ENCODE results near the gene TIMP2.
"Not testable (repeated sequence)": the region's sequence is repeated elsewhere in the genome, so short reads cannot be mapped to it uniquely, and the experiment has no call there.

The TIMP2 gene

DNA sequence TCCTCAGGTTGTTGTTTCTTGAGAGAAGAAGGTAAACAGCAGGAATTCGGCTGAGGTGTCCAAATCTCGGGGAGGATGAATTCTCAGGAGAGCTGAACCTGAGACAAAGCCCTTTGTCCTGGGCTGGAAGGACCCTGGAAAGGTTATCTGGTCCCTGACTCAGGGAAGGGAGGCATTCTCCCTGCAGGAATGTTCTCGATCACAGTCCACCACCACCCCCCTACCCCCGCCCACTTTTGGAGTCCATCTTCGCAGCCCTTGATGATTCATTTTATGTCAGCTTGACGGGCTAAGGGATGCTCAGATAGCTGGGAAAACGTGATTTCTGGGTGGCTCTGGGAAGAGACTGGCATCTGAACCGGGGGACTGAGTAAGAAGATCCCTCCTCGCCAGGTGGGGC lies 20.8 kb downstream of the TIMP2 start:
- DNase-seq (ENCODE audit: low spot score), result no peak

DNA sequence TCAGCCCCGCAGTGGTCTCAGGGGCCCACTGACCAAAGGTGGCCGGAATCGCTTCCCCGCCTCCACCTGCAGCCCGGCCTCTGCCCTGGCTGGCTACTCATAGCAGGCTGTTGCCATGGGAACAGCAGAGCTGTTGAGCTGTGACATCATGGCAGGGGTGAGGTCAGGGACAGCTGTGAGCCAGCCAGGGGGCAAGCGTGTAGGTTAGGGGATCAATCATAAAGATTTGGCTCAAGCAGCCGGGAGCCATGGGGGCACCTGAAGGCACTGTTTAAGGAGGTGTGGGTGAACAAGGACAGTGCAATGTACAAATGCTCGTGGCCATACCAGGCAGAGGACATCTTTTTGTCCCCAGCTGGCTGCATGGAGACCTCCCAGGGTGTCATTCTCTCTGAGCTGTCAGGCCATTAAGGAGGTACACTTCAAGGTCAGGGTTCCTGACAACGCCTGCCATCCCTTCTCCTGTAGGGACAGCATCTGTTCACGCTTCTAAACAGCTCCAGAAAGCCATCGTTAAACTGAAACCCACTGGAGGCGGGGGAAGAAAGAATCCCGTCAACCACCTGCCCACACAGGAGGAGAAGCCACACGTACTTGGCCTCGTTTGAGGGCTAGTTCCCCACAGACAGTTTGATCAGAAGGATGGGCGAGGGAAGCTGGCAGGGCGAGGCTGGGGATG lies 21.9 kb downstream of the TIMP2 start, which contains the start of gene CEP295NL:
Gene CEP295NL (minus strand): TSS at position 101 of the 679 bp plus-strand sequence. CDS start 1,373 bp downstream, outside the sequence.
- DNase-seq (ENCODE audit: low spot score), result no peak

GRCh38 chr17:78902231-78902630 lies 23.0 kb downstream of the TIMP2 start:
- not testable (repeated sequence) for DNase-seq (ENCODE audit: low spot score)

- DNase-seq (ENCODE audit: low spot score), result no peak
These were observed 23.4 kb downstream of the TIMP2 start for GRCh38 chr17:78901806-78902205.

DNA sequence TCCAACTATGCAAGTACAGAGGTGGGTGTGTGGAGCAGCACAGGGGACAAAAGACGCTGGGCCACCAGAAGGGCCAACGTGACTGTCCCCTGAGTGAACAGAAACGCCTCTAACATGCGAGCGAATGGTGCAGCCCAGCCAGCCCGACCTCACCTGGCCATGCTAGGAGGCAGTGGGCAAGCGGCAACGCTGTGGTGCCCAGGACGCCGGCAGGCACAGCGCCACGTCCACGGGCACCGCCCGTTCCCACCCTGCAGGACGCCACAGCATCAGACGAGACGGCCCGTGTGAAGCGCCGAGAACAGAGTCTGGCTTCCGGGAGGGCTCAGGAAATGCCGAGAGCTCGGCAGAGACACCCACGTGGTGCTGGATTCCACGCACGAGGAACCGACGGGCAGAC lies 24.4 kb downstream of the TIMP2 start:
- no peak for DNase-seq (ENCODE audit: low spot score)

- DNase-seq (ENCODE audit: low spot score), result no peak
These were observed 25.6 kb downstream of the TIMP2 start for GRCh38 chr17:78899361-78900260.

- DNase-seq (ENCODE audit: low spot score), result no peak
These were observed 26.2 kb downstream of the TIMP2 start for GRCh38 chr17:78898947-78899346.

GRCh38 chr17:78898075-78898836 lies 26.9 kb downstream of the TIMP2 start:
- DNase-seq (ENCODE audit: low spot score), result no peak

GRCh38 chr17:78897664-78898047 lies 27.5 kb downstream of the TIMP2 start:
- DNase-seq (ENCODE audit: low spot score), result no peak

DNA sequence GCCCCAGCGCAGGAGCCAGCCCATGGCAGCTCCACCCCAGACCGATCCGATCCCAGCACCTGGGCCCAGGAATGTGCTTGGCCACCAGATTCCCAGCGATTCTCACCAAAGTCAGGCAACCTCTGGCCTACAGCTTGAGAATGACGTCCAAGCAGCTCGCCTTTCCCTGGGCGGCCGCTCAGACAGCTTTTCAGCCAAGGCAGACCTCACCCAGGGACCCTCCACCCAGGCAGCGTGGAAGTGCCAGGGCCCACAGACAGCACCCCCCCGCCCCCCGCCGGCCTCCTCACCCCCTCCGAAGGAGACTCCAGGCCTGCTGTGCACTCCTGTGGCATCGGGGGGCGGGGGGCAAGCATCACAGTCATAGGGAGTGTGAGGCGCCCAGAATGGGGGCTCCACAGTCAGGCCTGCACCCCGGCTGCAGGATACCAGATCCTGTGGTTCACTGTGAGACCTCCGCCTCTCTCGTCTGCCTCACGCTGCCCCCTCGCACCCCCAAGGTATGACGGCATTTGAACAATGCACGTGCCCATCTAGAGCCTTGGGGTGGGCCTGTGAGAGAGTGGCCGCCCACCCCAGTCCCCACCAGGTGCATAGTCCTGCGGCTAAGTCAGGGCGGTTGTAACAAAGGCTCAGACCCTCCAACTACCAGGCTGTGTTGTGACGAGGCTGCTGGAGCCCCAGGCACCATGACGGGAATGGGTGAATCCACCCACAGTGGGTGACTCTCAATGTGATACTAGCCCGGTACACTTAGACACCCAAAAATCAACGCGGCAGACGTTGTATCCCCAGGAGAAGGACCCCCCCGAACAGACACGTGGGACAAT lies 28.1 kb downstream of the TIMP2 start:
- no peak for DNase-seq (ENCODE audit: low spot score)

DNA sequence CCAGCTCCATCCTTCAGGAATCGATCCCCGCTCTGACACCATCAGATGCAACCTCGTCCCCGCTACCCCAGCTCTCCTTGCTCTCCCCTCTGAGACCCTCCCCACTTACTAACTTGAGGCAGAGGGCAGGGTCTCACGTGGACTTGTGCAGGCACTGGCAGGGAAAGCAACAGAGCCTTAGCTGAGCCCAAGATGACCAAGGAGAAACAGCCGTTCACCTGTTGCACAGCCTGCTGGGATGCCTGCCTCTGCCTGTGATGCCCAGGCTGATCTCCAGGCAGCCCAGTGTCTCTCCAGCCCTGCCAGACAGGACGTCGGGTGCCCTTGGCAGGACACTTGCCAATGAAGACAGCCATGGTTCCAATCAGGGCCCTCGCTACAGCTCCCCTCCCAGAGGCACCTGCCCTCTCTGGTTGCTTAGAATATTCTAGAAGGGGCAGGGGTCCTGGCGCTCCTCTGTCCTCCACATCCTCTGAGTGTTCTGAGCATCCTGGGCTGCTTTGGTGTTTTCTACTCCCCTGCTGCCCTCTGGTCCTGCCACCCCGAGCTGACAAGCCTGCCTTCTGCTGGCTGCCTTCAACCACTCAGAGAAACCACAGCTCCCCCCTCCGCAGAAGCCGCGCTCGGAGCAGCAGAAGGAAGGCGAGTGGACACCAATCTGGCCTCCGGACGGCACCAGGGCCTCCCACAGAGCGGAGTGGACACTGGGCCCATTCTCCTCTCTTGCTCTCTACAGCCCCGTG lies 28.9 kb downstream of the TIMP2 start:
- DNase-seq (ENCODE audit: low spot score), result no peak

GRCh38 chr17:78895322-78895721 lies 29.9 kb downstream of the TIMP2 start:
- DNase-seq (ENCODE audit: low spot score), result no peak

GRCh38 chr17:78893684-78894083 lies 31.5 kb downstream of the TIMP2 start:
- DNase-seq (ENCODE audit: low spot score), result no peak

GRCh38 chr17:78892936-78893379 lies 32.2 kb downstream of the TIMP2 start:
- no peak for DNase-seq (ENCODE audit: low spot score)

GRCh38 chr17:78892520-78892919 lies 32.7 kb downstream of the TIMP2 start:
- no peak for DNase-seq (ENCODE audit: low spot score)

- DNase-seq (ENCODE audit: low spot score), result no peak
These were observed 33.1 kb downstream of the TIMP2 start for GRCh38 chr17:78892062-78892456.

- no peak for DNase-seq (ENCODE audit: low spot score)
These were observed 33.7 kb downstream of the TIMP2 start for GRCh38 chr17:78891406-78892061.

GRCh38 chr17:78890498-78890897 lies 34.7 kb downstream of the TIMP2 start:
- DNase-seq (ENCODE audit: low spot score), result no peak

GRCh38 chr17:78890096-78890495 lies 35.1 kb downstream of the TIMP2 start:
- DNase-seq (ENCODE audit: low spot score), result not testable (repeated sequence)

DNA sequence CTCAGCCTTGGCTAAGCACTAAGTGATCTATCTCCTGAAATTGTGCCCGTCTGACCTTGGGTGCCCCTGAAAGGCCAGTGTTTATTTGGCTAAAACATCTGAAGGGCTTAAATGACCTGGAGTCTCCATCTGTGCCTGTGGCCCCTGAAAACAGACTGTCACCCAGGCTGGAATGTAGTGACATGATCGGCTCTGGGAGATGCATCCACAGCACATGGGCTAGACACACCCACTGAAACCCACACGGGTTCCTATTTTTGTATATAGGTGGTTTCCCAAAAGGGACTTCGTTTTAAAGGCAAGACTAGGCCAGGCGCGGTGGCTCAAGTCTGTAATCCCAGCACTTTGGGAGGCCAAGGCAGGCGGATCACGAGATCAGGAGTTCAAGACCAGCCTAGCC lies 35.7 kb downstream of the TIMP2 start:
- no peak for DNase-seq (ENCODE audit: low spot score)

Data from HuH-7 (cell line).